Mesothelial cell of epicardium (in vitro differentiated cells): ENCODE measurements around the gene SWT1. TPM values are rescaled to one million over a fixed set of nuclear protein-coding genes. Genes with fewer than 3 reads are reported as not detected.
"Not testable (repeated sequence)": the region's sequence is repeated elsewhere in the genome, so short reads cannot be mapped to it uniquely, and the experiment has no call there.

Experiments
- DNase-seq, 2 experiments: peaks; one replicate each; pipeline ENCODE4 v3.0.0; 2021; ENCODE audit warnings: low spot score in 2 of 2; ENCODE audit not compliant: unreplicated experiment in 2 of 2
- H3K27ac Mint-ChIP-seq: 2 replicates; pipeline ENCODE4 v1.8.0; 2021; ENCODE audit warnings: mixed read lengths
- H3K27me3 Mint-ChIP-seq: 2 replicates; pipeline ENCODE4 v1.8.0; 2021; ENCODE audit warnings: low read depth, mixed read lengths
- H3K36me3 Mint-ChIP-seq: 2 replicates; pipeline ENCODE4 v1.8.0; 2021; ENCODE audit warnings: mixed read lengths
- H3K4me1 Mint-ChIP-seq: 2 replicates; pipeline ENCODE4 v1.8.0; 2021; ENCODE audit warnings: mixed read lengths
- H3K4me3 Mint-ChIP-seq: 2 replicates; pipeline ENCODE4 v1.8.0; 2021; ENCODE audit warnings: mild to moderate bottlenecking, moderate library complexity, mixed read lengths
- H3K9me3 Mint-ChIP-seq: 2 replicates; pipeline ENCODE4 v1.8.0; 2021; ENCODE audit warnings: mixed read lengths
- total RNA-seq: library from RNA; stranded (reverse); gene quantifications from 3 replicates; pipeline ENCODE4 v1.2.1, GENCODE V29; 2021
- TF ChIP-seq, protein P1 (sequence below): fragments of 200-600 bp; sonication (generic); IDR thresholded peaks from one replicate; pipeline ENCODE4 v1.5.0; 2021; ENCODE audit warnings: antibody characterized with exemption; ENCODE audit not compliant: unreplicated experiment

Gene SWT1
- total RNA-seq, 1 donor from 2014 or later = 8.0 TPM

DNA sequence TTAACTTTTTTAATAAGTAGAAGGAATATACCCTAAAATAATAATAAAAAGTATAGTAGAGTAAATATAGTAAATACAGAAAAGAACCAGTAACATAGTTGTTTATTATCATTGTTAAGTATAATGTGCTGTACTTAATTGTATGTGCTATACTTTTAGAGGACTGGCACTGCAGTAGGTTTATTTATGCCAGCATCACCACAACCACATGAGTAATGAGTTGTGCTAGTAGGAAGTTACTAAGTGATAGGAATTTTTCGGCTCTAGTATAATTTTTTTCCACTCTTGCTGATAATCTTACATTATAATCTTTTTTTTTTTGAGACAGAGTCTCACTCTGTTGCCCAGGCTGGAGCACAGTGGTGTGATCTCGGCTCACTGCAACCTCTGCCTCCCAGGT is 88.5 kb downstream of the SWT1 start:
- no peaks in the 10 kb centered on the region for H3K9me3 Mint-ChIP-seq
- DNase-seq = no peak
- no peaks in the 10 kb centered on the region for H3K4me1 Mint-ChIP-seq

DNA sequence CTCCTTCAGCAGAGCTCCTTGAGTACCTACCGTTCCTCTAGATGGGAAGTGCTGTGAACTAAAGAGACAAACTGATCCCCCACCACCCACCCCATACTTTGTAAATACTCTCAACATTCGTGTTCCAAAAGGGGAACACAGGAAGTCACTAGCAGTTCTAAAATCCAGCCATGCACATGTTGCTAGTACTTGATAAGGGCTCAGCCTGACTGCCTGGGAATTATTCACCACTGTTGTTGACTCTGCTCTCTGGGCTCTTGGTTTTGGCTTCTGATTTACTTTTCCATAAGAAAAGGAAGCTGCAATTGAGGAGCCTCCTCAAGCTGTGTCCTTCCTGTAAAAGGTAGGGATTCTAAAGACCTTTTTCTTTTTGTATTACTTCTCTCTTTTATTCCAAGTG is 92.6 kb downstream of the SWT1 start:
- Mint-ChIP-seq H3K36me3 (no peaks in the 10 kb centered on the region), H3K27ac (no peak overlapping the region), H3K4me1 (no peaks in the 10 kb centered on the region), H3K9me3 (no peaks in the 10 kb centered on the region), H3K27me3 (no peaks in the 10 kb centered on the region), H3K4me3 (no peak overlapping the region)
- DNase-seq = no peak
- TF ChIP-seq, protein P1, sequence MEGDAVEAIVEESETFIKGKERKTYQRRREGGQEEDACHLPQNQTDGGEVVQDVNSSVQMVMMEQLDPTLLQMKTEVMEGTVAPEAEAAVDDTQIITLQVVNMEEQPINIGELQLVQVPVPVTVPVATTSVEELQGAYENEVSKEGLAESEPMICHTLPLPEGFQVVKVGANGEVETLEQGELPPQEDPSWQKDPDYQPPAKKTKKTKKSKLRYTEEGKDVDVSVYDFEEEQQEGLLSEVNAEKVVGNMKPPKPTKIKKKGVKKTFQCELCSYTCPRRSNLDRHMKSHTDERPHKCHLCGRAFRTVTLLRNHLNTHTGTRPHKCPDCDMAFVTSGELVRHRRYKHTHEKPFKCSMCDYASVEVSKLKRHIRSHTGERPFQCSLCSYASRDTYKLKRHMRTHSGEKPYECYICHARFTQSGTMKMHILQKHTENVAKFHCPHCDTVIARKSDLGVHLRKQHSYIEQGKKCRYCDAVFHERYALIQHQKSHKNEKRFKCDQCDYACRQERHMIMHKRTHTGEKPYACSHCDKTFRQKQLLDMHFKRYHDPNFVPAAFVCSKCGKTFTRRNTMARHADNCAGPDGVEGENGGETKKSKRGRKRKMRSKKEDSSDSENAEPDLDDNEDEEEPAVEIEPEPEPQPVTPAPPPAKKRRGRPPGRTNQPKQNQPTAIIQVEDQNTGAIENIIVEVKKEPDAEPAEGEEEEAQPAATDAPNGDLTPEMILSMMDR = no peak

More for the DNA sequence above, 88.5 kb downstream of the SWT1 start:
- no peak overlapping the region for H3K4me3 Mint-ChIP-seq
- TF ChIP-seq, protein P1 = no peak
- H3K36me3 Mint-ChIP-seq = no peaks in the 10 kb centered on the region
- no peaks in the 10 kb centered on the region for H3K27me3 Mint-ChIP-seq
- H3K27ac Mint-ChIP-seq = no peak overlapping the region

DNA sequence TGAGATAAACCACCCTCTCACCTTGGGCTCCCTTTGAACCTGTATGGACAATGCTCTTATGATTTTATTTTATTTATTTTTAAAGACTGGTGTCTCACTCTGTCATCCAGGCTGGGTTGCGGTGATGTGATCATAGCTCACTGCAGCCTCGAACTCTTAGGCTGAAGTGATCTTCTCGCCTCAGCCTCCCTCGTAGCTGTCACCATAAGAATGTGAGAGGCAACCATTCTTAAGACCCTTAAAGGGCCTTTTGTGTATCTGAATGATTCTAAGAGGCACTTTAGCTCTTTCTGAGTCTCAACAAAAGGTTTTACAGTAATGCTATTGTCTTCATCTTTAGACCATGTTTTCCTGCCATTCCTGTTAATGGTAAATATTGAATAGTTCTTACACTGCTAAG is 93.1 kb downstream of the SWT1 start:
- Mint-ChIP-seq H3K4me3 (no peak overlapping the region), H3K27ac (no peak overlapping the region), H3K36me3 (peaks cover 4% of the 10 kb centered on the region), H3K27me3 (no peaks in the 10 kb centered on the region), H3K4me1 (no peaks in the 10 kb centered on the region), H3K9me3 (no peaks in the 10 kb centered on the region)
- no peak for DNase-seq
- TF ChIP-seq, protein P1 = no peak

DNA sequence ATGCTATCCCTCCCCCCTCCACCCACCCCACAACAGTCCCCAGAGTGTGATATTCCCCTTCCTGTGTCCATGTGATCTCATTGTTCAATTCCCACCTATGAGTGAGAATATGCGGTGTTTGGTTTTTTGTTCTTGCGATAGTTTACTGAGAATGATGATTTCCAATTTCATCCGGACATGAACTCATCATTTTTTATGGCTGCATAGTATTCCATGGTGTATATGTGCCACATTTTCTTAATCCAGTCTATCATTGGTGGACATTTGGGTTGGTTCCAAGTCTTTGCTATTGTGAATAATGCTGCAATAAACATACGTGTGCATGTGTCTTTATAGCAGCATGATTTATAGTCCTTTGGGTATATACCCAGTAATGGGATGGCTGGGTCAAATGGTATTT is 95.0 kb downstream of the SWT1 start:
- H3K27me3 Mint-ChIP-seq, H3K4me3 Mint-ChIP-seq, DNase-seq, H3K27ac Mint-ChIP-seq, H3K36me3 Mint-ChIP-seq, H3K9me3 Mint-ChIP-seq, H3K4me1 Mint-ChIP-seq: not testable (repeated sequence)

DNA sequence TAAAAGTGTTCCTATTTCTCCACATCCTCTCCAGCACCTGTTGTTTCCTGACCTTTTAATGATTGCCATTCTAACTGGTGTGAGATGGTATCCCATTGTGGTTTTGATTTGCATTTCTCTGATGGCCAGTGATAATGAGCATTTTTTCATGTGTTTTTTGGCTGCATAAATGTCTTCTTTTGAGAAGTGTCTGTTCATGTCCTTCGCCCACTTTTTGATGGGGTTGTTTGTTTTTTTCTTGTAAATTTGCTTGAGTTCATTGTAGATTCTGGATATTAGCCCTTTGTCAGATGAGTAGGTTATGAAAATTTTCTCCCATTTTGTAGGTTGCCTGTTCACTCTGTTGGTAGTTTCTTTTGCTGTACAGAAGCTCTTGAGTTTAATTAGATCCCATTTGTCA is 95.4 kb downstream of the SWT1 start:
- not testable (repeated sequence) for DNase-seq

DNA sequence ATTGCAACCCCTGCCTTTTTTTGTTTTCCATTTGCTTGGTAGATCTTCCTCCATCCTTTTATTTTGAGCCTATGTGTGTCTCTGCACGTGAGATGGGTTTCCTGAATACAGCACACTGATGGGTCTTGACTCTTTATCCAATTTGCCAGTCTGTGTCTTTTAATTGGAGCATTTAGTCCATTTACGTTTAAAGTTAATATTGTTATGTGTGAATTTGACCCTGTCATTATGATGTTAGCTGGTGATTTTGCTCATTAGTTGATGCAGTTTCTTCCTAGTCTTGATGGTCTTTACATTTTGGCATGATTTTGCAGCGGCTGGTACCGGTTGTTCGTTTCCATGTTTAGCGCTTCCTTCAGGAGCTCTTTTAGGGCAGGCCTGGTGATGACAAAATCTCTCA is 98.6 kb downstream of the SWT1 start:
- not testable (repeated sequence) for DNase-seq, H3K27ac Mint-ChIP-seq, H3K9me3 Mint-ChIP-seq, H3K4me3 Mint-ChIP-seq, H3K36me3 Mint-ChIP-seq, H3K27me3 Mint-ChIP-seq
- peaks cover 15% of the 10 kb centered on the region for H3K4me1 Mint-ChIP-seq

More for the DNA sequence above, 95.4 kb downstream of the SWT1 start:
- not testable (repeated sequence) for H3K27me3 Mint-ChIP-seq, H3K9me3 Mint-ChIP-seq, H3K36me3 Mint-ChIP-seq, H3K4me3 Mint-ChIP-seq, H3K4me1 Mint-ChIP-seq, H3K27ac Mint-ChIP-seq

DNA sequence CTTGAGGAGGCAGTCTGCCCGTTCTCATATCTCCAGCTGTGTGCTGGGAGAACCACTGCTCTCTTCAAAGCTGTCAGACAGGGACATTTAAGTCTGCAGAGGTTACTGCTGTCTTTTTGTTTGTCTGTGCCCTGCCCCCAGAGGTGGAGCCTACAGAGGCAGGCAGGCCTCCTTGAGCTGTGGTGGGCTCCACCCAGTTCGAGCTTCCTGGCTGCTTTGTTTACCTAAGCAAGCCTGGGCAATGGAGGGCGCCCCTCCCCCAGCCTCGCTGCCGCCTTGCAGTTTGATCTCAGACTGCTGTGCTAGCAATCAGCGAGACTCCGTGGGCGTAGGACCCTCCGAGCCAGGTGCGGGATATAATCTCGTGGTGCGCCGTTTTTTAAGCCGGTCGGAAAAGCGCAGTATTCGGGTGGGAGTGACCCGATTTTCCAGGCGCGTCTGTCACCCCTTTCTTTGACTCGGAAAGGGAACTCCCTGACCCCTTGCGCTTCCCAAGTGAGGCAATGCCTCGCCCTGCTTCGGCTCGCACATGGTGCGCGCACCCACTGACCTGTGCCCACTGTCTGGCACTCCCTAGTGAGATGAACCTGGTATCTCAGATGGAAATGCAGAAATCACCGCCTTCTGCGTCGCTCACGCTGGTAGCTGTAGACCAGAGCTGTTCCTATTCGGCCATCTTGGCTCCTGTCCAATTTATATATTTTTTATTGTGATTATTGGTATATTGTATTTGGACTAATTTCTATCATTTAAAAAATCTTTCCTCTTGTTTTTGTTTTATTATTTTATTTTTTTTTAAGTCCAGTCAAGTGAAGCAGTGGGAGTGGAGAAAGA is 100.4 kb downstream of the SWT1 start:
- H3K4me3 Mint-ChIP-seq, H3K27ac Mint-ChIP-seq, H3K36me3 Mint-ChIP-seq, H3K9me3 Mint-ChIP-seq, H3K27me3 Mint-ChIP-seq, DNase-seq: not testable (repeated sequence)
- peaks cover 15% of the 10 kb centered on the region for H3K4me1 Mint-ChIP-seq

DNA sequence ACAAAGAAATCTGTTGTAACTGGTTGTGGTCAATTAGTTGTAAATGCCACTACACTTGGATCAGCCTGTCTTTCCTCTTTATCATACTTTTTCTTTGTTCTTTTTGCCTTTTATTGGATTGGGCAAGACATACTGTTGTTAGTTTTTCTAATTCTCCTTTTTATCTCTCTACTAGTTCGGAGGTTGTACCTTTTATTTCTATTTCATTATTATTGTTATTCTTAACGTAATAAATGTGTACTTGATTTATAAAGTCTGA is 100.9 kb downstream of the SWT1 start:
- no peak for DNase-seq
- Mint-ChIP-seq H3K27me3 (no peaks in the 10 kb centered on the region), H3K27ac (no peak overlapping the region), H3K36me3 (peaks cover 4% of the 10 kb centered on the region), H3K9me3 (peaks cover 3% of the 10 kb centered on the region), H3K4me1 (peaks cover 15% of the 10 kb centered on the region), H3K4me3 (no peak overlapping the region)
- TF ChIP-seq, protein P1 = no peak
